Choroid plexus epithelial cell (primary cell): ENCODE results near the gene MAGEF1.

Experiments used
- DNase-seq: peaks from one replicate; pipeline ENCODE4 v3.0.0-alpha.2; 2010; ENCODE audit warnings: low read depth
- H3K4me3 ChIP-seq: 2 replicates; pipeline ENCODE4 v1.5.1; 2011; ENCODE audit warnings: low read depth, mild to moderate bottlenecking, control low read depth, low read length, moderate library complexity
- CTCF ChIP-seq: conservative IDR thresholded peaks from 2 replicates; pipeline ENCODE4 v1.5.1; 2011; ENCODE audit warnings: low read depth, mild to moderate bottlenecking, control low read depth, inconsistent platforms, low read length, moderate library complexity

Gene MAGEF1

GRCh38 chr3:184717399-184717983, 5.6 kb upstream of the MAGEF1 start:
- DNase-seq = peak; percentile 9
- no peak for TF ChIP-seq CTCF
- no peak overlapping the region for H3K4me3 ChIP-seq

- peak; percentile 63 for DNase-seq
- peak overlapping the region; percentile 22 for H3K4me3 ChIP-seq
- no peak for TF ChIP-seq CTCF
Observed at GRCh38 chr3:184716622-184717398, 4.9 kb upstream of the MAGEF1 start.

GRCh38 chr3:184715943-184716621, 4.2 kb upstream of the MAGEF1 start:
- peak; percentile 23 for DNase-seq
- H3K4me3 ChIP-seq = no peak overlapping the region
- no peak for TF ChIP-seq CTCF

GRCh38 chr3:184713521-184713920, 1.7 kb upstream of the MAGEF1 start:
- no peak for TF ChIP-seq CTCF
- no peak overlapping the region for H3K4me3 ChIP-seq
- no peak for DNase-seq

- DNase-seq = no peak
- no peak for TF ChIP-seq CTCF
- H3K4me3 ChIP-seq = no peak overlapping the region
Observed at GRCh38 chr3:184713040-184713355, 1.1 kb upstream of the MAGEF1 start.

- H3K4me3 ChIP-seq = peak overlapping the region; percentile 86
- no peak for TF ChIP-seq CTCF
- no peak for DNase-seq
Observed at GRCh38 chr3:184712248-184713039, 580 bp upstream of the MAGEF1 start.
